DND-41 (cell line): ENCODE measurements around the gene DOCK4.

Experiments used
- ATAC-seq: fragments of 200-7000 bp; cut with Tn5 transposase; 3 replicates; pipeline ENCODE4 v1.9.1; 2021; ENCODE audit warnings: low read depth; ENCODE audit not compliant: insufficient read depth
- DNase-seq: peaks from one replicate; pipeline ENCODE4 v3.0.0-alpha.2; 2020
- H2AFZ ChIP-seq: 2 replicates; pipeline ENCODE4 v1.6.0; 2012; ENCODE audit warnings: low read depth, low read length
- H3K27ac ChIP-seq: 2 replicates; pipeline ENCODE4 v1.5.1; 2012; ENCODE audit warnings: low read length, inconsistent platforms
- H3K27me3 ChIP-seq: fragments of 200-600 bp; sonication (generic); 2 replicates; pipeline ENCODE4 v1.6.0; 2012; ENCODE audit warnings: low read length, mild to moderate bottlenecking, inconsistent platforms; ENCODE audit not compliant: insufficient read depth, poor library complexity
- H3K36me3 ChIP-seq: 2 replicates; pipeline ENCODE4 v1.5.1; 2012; ENCODE audit warnings: low read length, inconsistent platforms; ENCODE audit not compliant: insufficient read depth
- H3K4me1 ChIP-seq: 2 replicates; pipeline ENCODE4 v1.5.1; 2012; ENCODE audit warnings: mild to moderate bottlenecking, low read length; ENCODE audit not compliant: insufficient read depth
- H3K4me2 ChIP-seq: 2 replicates; pipeline ENCODE4 v1.6.0; 2012; ENCODE audit warnings: mild to moderate bottlenecking, moderate library complexity, low read length, inconsistent platforms; ENCODE audit not compliant: insufficient read depth
- H3K4me3 ChIP-seq, 2 experiments: fragments of 200-600 bp in 1 of 2; shearing (Covaris generic) in 1 of 2; 2 replicates each; pipeline ENCODE4 v1.5.1; 2012 to 2016; ENCODE audit warnings: inconsistent platforms in 2 of 2, low read length in 2 of 2, mild to moderate bottlenecking in 2 of 2, low read depth in 1 of 2, moderate library complexity in 1 of 2
- H3K79me2 ChIP-seq: 2 replicates; pipeline ENCODE4 v1.6.0; 2012; ENCODE audit warnings: low read length, inconsistent platforms; ENCODE audit not compliant: insufficient read depth
- H3K9ac ChIP-seq: 2 replicates; pipeline ENCODE4 v1.6.0; 2012; ENCODE audit warnings: low read depth, mild to moderate bottlenecking, inconsistent platforms, low read length, moderate library complexity
- H3K9me3 ChIP-seq: 2 replicates; pipeline ENCODE4 v1.5.1; 2012; ENCODE audit warnings: low read length, moderate library complexity, mild to moderate bottlenecking, inconsistent platforms; ENCODE audit not compliant: insufficient read depth, severe bottlenecking
- H4K20me1 ChIP-seq: 2 replicates; pipeline ENCODE4 v1.6.0; 2012; ENCODE audit warnings: low read length; ENCODE audit not compliant: insufficient read depth
- CTCF ChIP-seq: IDR thresholded peaks from 2 replicates; pipeline ENCODE4 v1.5.1; 2012; ENCODE audit warnings: borderline replicate concordance, low read length, moderate library complexity, mild to moderate bottlenecking; ENCODE audit not compliant: poor library complexity, severe bottlenecking; ENCODE audit errors: extremely low read depth
- EZH2 ChIP-seq: IDR thresholded peaks from 3 replicates; pipeline ENCODE4 v1.6.1; 2012; ENCODE audit warnings: borderline replicate concordance, low read depth, mild to moderate bottlenecking, moderate library complexity, low read length, inconsistent platforms; ENCODE audit not compliant: severe bottlenecking

DOCK4 gene

GRCh38 chr7:111894518-111894917 is 311.7 kb downstream of the DOCK4 start:
- no peak overlapping the region for H3K27ac ChIP-seq

GRCh38 chr7:111893190-111893589 is 313.0 kb downstream of the DOCK4 start:
- ATAC-seq (no peak), DNase-seq (no peak)
- H3K9ac ChIP-seq = no peak overlapping the region
- H3K27me3 ChIP-seq = no peaks in the 10 kb centered on the region
- no peak overlapping the region for H3K27ac ChIP-seq
- no peak overlapping the region for H3K4me3 ChIP-seq
- TF ChIP-seq EZH2 = no peak
- H3K4me2 ChIP-seq = no peak overlapping the region
- H3K36me3 ChIP-seq = no peaks in the 10 kb centered on the region
- no peaks in the 10 kb centered on the region for H3K4me1 ChIP-seq
- H3K9me3 ChIP-seq = no peaks in the 10 kb centered on the region
- H4K20me1 ChIP-seq = no peaks in the 10 kb centered on the region
- no peaks in the 10 kb centered on the region for H3K79me2 ChIP-seq
- no peak overlapping the region for H2AFZ ChIP-seq

More at GRCh38 chr7:111894518-111894917, 311.7 kb downstream of the DOCK4 start:
- no peak overlapping the region for H3K9ac ChIP-seq
- H3K27me3 ChIP-seq = no peaks in the 10 kb centered on the region
- H2AFZ ChIP-seq = no peak overlapping the region
- no peak overlapping the region for H3K4me3 ChIP-seq
- no peaks in the 10 kb centered on the region for H4K20me1 ChIP-seq
- H3K9me3 ChIP-seq = no peaks in the 10 kb centered on the region
- ATAC-seq = peak; percentile 85
- TF ChIP-seq EZH2 (no peak), CTCF (no peak)
- H3K36me3 ChIP-seq = no peaks in the 10 kb centered on the region
- H3K4me1 ChIP-seq = no peaks in the 10 kb centered on the region
- H3K4me2 ChIP-seq = no peak overlapping the region
- peak; percentile 35 for DNase-seq
- H3K79me2 ChIP-seq = no peaks in the 10 kb centered on the region

- no peak overlapping the region for H3K4me3 ChIP-seq
- DNase-seq = no peak
- H3K27ac ChIP-seq = no peak overlapping the region
- no peaks in the 10 kb centered on the region for H3K79me2 ChIP-seq
- H3K27me3 ChIP-seq = no peaks in the 10 kb centered on the region
- no peaks in the 10 kb centered on the region for H4K20me1 ChIP-seq
- H3K9me3 ChIP-seq = no peaks in the 10 kb centered on the region
- no peak overlapping the region for H2AFZ ChIP-seq
- H3K36me3 ChIP-seq = no peaks in the 10 kb centered on the region
- no peak for ATAC-seq
- TF ChIP-seq EZH2 = no peak
- TF ChIP-seq CTCF = no peak
- H3K4me2 ChIP-seq = no peak overlapping the region
- H3K9ac ChIP-seq = no peak overlapping the region
- no peaks in the 10 kb centered on the region for H3K4me1 ChIP-seq
Observed at GRCh38 chr7:111892588-111892987, 313.6 kb downstream of the DOCK4 start.

- Histone ChIP-seq H3K27ac (no peak overlapping the region), H3K4me2 (no peak overlapping the region), H3K9ac (no peak overlapping the region), H3K4me3 (no peak overlapping the region), H3K4me1 (no peaks in the 10 kb centered on the region), H3K9me3 (no peaks in the 10 kb centered on the region), H3K79me2 (no peaks in the 10 kb centered on the region), H3K27me3 (no peaks in the 10 kb centered on the region), H3K36me3 (no peaks in the 10 kb centered on the region), H4K20me1 (no peaks in the 10 kb centered on the region), H2AFZ (no peak overlapping the region)
- ATAC-seq (no peak), DNase-seq (no peak)
- TF ChIP-seq CTCF = no peak
- no peak for TF ChIP-seq EZH2
Observed at GRCh38 chr7:111887734-111888133, 318.5 kb downstream of the DOCK4 start.
